Occipital lobe (tissue), 2 donors: ENCODE results near the gene PIEZO2. TPM values are rescaled to one million over a fixed set of nuclear protein-coding genes. Genes with fewer than 3 reads are reported as not detected.
"Not testable (repeated sequence)": the region's sequence is repeated elsewhere in the genome, so short reads cannot be mapped to it uniquely, and the experiment has no call there.

Experiments
- DNase-seq: peaks from one replicate; lab custom pipeline; 2025; lab: John Stamatoyannopoulos, UW
- total RNA-seq: library from RNA; depleted of rRNA; stranded (reverse); fragments of >200 nt; gene quantifications from one replicate; pipeline ENCODE4 v1.2.3, GENCODE V29; 2014

Gene PIEZO2
- total RNA-seq, 1 donor from 2014 or later, result 8.0 TPM

- no peak for DNase-seq
Observed at GRCh38 chr18:10928772-10929373, 220.5 kb downstream of the PIEZO2 start.

- no peak for DNase-seq
Observed at GRCh38 chr18:10928011-10928771, 221.2 kb downstream of the PIEZO2 start.

- DNase-seq, result no peak
Observed at GRCh38 chr18:10927286-10927992, 221.9 kb downstream of the PIEZO2 start.

GRCh38 chr18:10926621-10927161 is 222.7 kb downstream of the PIEZO2 start:
- no peak for DNase-seq

GRCh38 chr18:10924290-10924689 is 225.1 kb downstream of the PIEZO2 start:
- no peak for DNase-seq

- DNase-seq, result no peak
Observed at GRCh38 chr18:10923551-10924070, 225.8 kb downstream of the PIEZO2 start.

GRCh38 chr18:10923141-10923540 is 226.2 kb downstream of the PIEZO2 start:
- DNase-seq, result no peak

GRCh38 chr18:10922712-10923111 is 226.7 kb downstream of the PIEZO2 start:
- DNase-seq, result not testable (repeated sequence)

- DNase-seq, result not testable (repeated sequence)
Observed at GRCh38 chr18:10920309-10920708, 229.1 kb downstream of the PIEZO2 start.

- no peak for DNase-seq
Observed at GRCh38 chr18:10919851-10920250, 229.5 kb downstream of the PIEZO2 start.

- DNase-seq, result no peak
Observed at GRCh38 chr18:10916865-10917264, 232.5 kb downstream of the PIEZO2 start.

GRCh38 chr18:10916387-10916786 is 233.0 kb downstream of the PIEZO2 start:
- no peak for DNase-seq

GRCh38 chr18:10915748-10916147 is 233.6 kb downstream of the PIEZO2 start:
- DNase-seq, result not testable (repeated sequence)

GRCh38 chr18:10914610-10915009 is 234.8 kb downstream of the PIEZO2 start:
- not testable (repeated sequence) for DNase-seq

- DNase-seq, result no peak
Observed at GRCh38 chr18:10913919-10914318, 235.4 kb downstream of the PIEZO2 start.

- no peak for DNase-seq
Observed at GRCh38 chr18:10912790-10913545, 236.4 kb downstream of the PIEZO2 start.

- no peak for DNase-seq
Observed at GRCh38 chr18:10909724-10910123, 239.6 kb downstream of the PIEZO2 start.

GRCh38 chr18:10908760-10909159 is 240.6 kb downstream of the PIEZO2 start:
- no peak for DNase-seq

GRCh38 chr18:10907749-10908148 is 241.6 kb downstream of the PIEZO2 start:
- DNase-seq, result no peak

- no peak for DNase-seq
Observed at GRCh38 chr18:10901329-10901728, 248.0 kb downstream of the PIEZO2 start.

- no peak for DNase-seq
Observed at GRCh38 chr18:10900435-10900834, 248.9 kb downstream of the PIEZO2 start.
